HCT116 (cell line): ENCODE results near the gene XPOT. TPM values are rescaled to one million over a fixed set of nuclear protein-coding genes. Genes with fewer than 3 reads are reported as not detected.

Experiments
- ATAC-seq: fragments of 200-7000 bp; cut with Tn5 transposase; 2 replicates; pipeline ENCODE4 v1.9.1; 2020; ENCODE audit warnings: mild to moderate bottlenecking, moderate library complexity
- BruUV-seq: library from RNA; stranded (reverse); fragments of 400-500 nt; replicated peaks from 2 replicates; lab custom pipeline; 2021; lab: Mats Ljungman, UMichigan
- CTCF ChIA-PET: fragments of 300-600 bp; sonication (Branson Sonifier 250); formaldehyde crosslinking; loops from one replicate; lab custom pipeline; 2021; ENCODE audit warnings: antibody characterized with exemption; lab: Charles Lee
- POLR2A ChIA-PET: fragments of 300-600, 350-600 bp; sonication (Branson Sonifier 250); formaldehyde crosslinking; loops from one replicate; lab custom pipeline; 2021; ENCODE audit warnings: antibody characterized with exemption; lab: Charles Lee
- RAD21 ChIA-PET, 2 experiments: fragments of 300-600 bp; sonication (Branson Sonifier 250); formaldehyde crosslinking; loops; one replicate each; lab custom pipeline; 2023; ENCODE audit warnings: low total read pairs in 2 of 2; ENCODE audit not compliant: uncharacterized antibody in 2 of 2, unreplicated experiment in 2 of 2, low non-redundant PET in 1 of 2; lab: Charles Lee
- DNase-seq: peaks from one replicate; pipeline ENCODE4 v3.0.0-alpha.2; 2010; ENCODE audit warnings: low read depth, low spot score
- H2AFZ ChIP-seq: fragments of 200-600 bp; shearing (Covaris generic), sonication (generic); 2 replicates; pipeline ENCODE4 v1.6.1; 2017; ENCODE audit warnings: low read depth, mixed run types, mixed read lengths, antibody characterized with exemption, low read length; ENCODE audit not compliant: poor library complexity, severe bottlenecking
- H3K27ac ChIP-seq: 2 replicates; pipeline ENCODE4 v1.5.1; 2012; ENCODE audit warnings: low read depth, low read length
- H3K27me3 ChIP-seq: fragments of 200-600 bp; sonication (generic); 2 replicates; pipeline ENCODE4 v1.6.1; 2016; ENCODE audit warnings: mixed run types, low read length, mixed read lengths; ENCODE audit not compliant: insufficient read depth
- H3K36me3 ChIP-seq, 2 experiments: fragments of 200-500 bp in 1 of 2; fragments of 200-600 bp in 1 of 2; sonication (Bioruptor generic) in 1 of 2; sonication (generic) in 1 of 2; 2 replicates each; pipeline versions ENCODE4 v1.5.1 to v1.6.1; 2014 to 2016; ENCODE audit warnings: low read length in 2 of 2, inconsistent platforms in 1 of 2, mixed read lengths in 1 of 2, mixed run types in 1 of 2; ENCODE audit not compliant: insufficient read depth in 2 of 2, control insufficient read depth in 1 of 2
- H3K4me1 ChIP-seq, 2 experiments: fragments of 200-600 bp in 1 of 2; sonication (generic) in 1 of 2; 2 replicates each; pipeline versions ENCODE4 v1.5.1 to v1.6.1; 2012 to 2017; ENCODE audit warnings: low read length in 2 of 2, inconsistent platforms in 1 of 2, mild to moderate bottlenecking in 1 of 2, mixed read lengths in 1 of 2, mixed run types in 1 of 2, moderate library complexity in 1 of 2; ENCODE audit not compliant: insufficient read depth in 2 of 2, control insufficient read depth in 1 of 2
- H3K4me2 ChIP-seq: fragments of 200-600 bp; sonication (generic); 2 replicates; pipeline ENCODE4 v1.6.1; 2017; ENCODE audit warnings: mixed run types, low read length, mixed read lengths
- H3K4me3 ChIP-seq, 2 experiments: fragments of 200-600 bp in 1 of 2; sonication (generic) in 1 of 2; replicated peaks in 1 of 2; 2 replicates each; pipeline ENCODE4 v1.5.1; 2011 to 2016; ENCODE audit warnings: low read length in 2 of 2, control low read depth in 1 of 2, low read depth in 1 of 2, mild to moderate bottlenecking in 1 of 2, mixed read lengths in 1 of 2, mixed run types in 1 of 2
- H3K79me2 ChIP-seq: fragments of 200-600 bp; sonication (generic); 2 replicates; pipeline ENCODE4 v1.6.1; 2017; ENCODE audit warnings: mild to moderate bottlenecking, mixed run types, low read length, moderate library complexity, mixed read lengths; ENCODE audit not compliant: insufficient read depth
- H3K9ac ChIP-seq: fragments of 200-600 bp; sonication (generic); 2 replicates; pipeline ENCODE4 v1.6.1; 2016; ENCODE audit warnings: low read length, mixed read lengths
- H3K9me2 ChIP-seq: fragments of 200-600 bp; sonication (generic), shearing (Covaris generic); 2 replicates; pipeline ENCODE4 v1.6.1; 2017; ENCODE audit warnings: mixed run types, mild to moderate bottlenecking, moderate library complexity; ENCODE audit not compliant: insufficient read depth
- H3K9me3 ChIP-seq, 2 experiments: fragments of 200-500 bp in 1 of 2; fragments of 200-600 bp in 1 of 2; sonication (Bioruptor generic) in 1 of 2; sonication (generic) in 1 of 2; 2 replicates each; pipeline ENCODE4 v1.6.1; 2014 to 2017; ENCODE audit warnings: low read length in 2 of 2, mixed read lengths in 2 of 2, inconsistent platforms in 1 of 2, low read depth in 1 of 2, mild to moderate bottlenecking in 1 of 2, mixed run types in 1 of 2, moderate library complexity in 1 of 2; ENCODE audit not compliant: control insufficient read depth in 1 of 2, insufficient read depth in 1 of 2
- H4K20me1 ChIP-seq: fragments of 200-600 bp; sonication (generic), shearing (Covaris generic); 2 replicates; pipeline ENCODE4 v1.6.1; 2017; ENCODE audit warnings: mixed run types, mild to moderate bottlenecking, moderate library complexity; ENCODE audit not compliant: insufficient read depth
- EGR1 ChIP-seq: IDR thresholded peaks from 2 replicates; pipeline ENCODE4 v1.6.1; 2012; ENCODE audit warnings: low read depth
- ELF1 ChIP-seq: IDR thresholded peaks from 2 replicates; pipeline ENCODE4 v1.6.1; 2012; ENCODE audit warnings: low read depth, borderline replicate concordance
- EZH2 ChIP-seq: fragments of 200-600 bp; sonication (generic); IDR thresholded peaks from 2 replicates; pipeline ENCODE4 v1.6.1; 2017; ENCODE audit warnings: antibody characterized with exemption, mixed run types
- JUND ChIP-seq: IDR thresholded peaks from 2 replicates; pipeline ENCODE4 v1.6.1; 2012
- POLR2AphosphoS5 ChIP-seq: IDR thresholded peaks from 2 replicates; pipeline ENCODE4 v1.6.1; 2011; ENCODE audit warnings: mild to moderate bottlenecking, low read depth, low read length, moderate library complexity
- RAD21 ChIP-seq: IDR thresholded peaks from 2 replicates; pipeline ENCODE4 v1.6.1; 2012; ENCODE audit warnings: low read depth, mild to moderate bottlenecking
- SIN3A ChIP-seq: IDR thresholded peaks from 2 replicates; pipeline ENCODE4 v1.6.1; 2012; ENCODE audit warnings: low read depth
- SP1 ChIP-seq: IDR thresholded peaks from 2 replicates; pipeline ENCODE4 v1.6.1; 2012; ENCODE audit warnings: low read depth
- SRF ChIP-seq: IDR thresholded peaks from 2 replicates; pipeline ENCODE4 v1.6.1; 2012; ENCODE audit warnings: low read depth
- TCF7L2 ChIP-seq: IDR thresholded peaks from 2 replicates; pipeline ENCODE4 v1.7.0; 2011; ENCODE audit warnings: borderline replicate concordance, inconsistent platforms; ENCODE audit not compliant: insufficient read depth, insufficient read length; ENCODE audit errors: extremely low read depth
- YY1 ChIP-seq: IDR thresholded peaks from 2 replicates; pipeline ENCODE4 v1.6.1; 2011; ENCODE audit warnings: low read length, low read depth, moderate library complexity, mild to moderate bottlenecking; ENCODE audit not compliant: insufficient replicate concordance; ENCODE audit errors: extremely low read depth
- ZFX ChIP-seq: fragments of 450-650 bp; IDR thresholded peaks from 2 replicates; pipeline ENCODE4 v1.6.1; 2017
- ZNF274 ChIP-seq: fragments of 200-500 bp; sonication (Bioruptor generic); IDR thresholded peaks from 2 replicates; pipeline ENCODE4 v1.6.1; 2014; ENCODE audit warnings: mild to moderate bottlenecking, low read depth, low read length, inconsistent platforms
- intact Hi-C: fragments of 100-400 bp; cut with micrococcal nuclease; formaldehyde crosslinking; loops from 2 replicates; pipeline ENCODE4 v1.10.0; 2022
- total RNA-seq: library from RNA; stranded (reverse); gene quantifications from one replicate; pipeline ENCODE4 v1.2.1, GENCODE V29; 2021; ENCODE audit not compliant: unreplicated experiment
- TF ChIP-seq, protein P1 (sequence below): IDR thresholded peaks from 2 replicates; pipeline ENCODE4 v1.6.1; 2012
- TF ChIP-seq, protein P2 (sequence below): IDR thresholded peaks from 2 replicates; pipeline ENCODE4 v1.6.1; 2011; ENCODE audit warnings: mild to moderate bottlenecking, low read length, moderate library complexity; ENCODE audit not compliant: insufficient replicate concordance; ENCODE audit errors: extremely low read depth
- TF ChIP-seq, protein P3 (sequence below): IDR thresholded peaks from 2 replicates; pipeline ENCODE4 v1.6.1; 2012

The XPOT gene
- total RNA-seq, 1 experiment from 2014 or later: 120 TPM

DNA sequence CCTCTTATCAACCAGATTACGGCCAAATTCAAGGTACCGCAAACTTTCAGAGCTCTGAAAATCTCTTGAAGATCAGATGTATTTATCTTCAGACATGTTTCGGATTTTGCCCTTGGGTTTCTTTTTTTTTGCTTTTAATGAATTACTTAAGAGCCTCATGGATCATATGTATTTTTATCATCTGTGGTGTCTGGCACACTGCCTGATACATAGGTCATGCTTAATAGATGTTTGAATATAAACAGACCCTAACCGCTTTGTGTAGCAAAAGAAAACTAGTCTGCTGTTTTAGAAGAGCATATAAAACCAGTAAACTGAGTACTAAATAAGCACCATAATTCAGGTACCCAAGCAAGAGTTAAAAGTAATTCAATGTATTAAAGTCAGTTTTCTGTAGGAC lies 27.6 kb downstream of the XPOT start:
- DNase-seq: no peak
- Histone ChIP-seq H3K9ac (no peak overlapping the region), H3K9me2 (no peaks in the 10 kb centered on the region), H3K4me2 (no peak overlapping the region), H3K27me3 (no peaks in the 10 kb centered on the region), H2AFZ (no peak overlapping the region)
- RAD21 ChIA-PET: no interaction called here
- CTCF ChIA-PET: no interaction called here
- TF ChIP-seq YY1 (no peak), ZFX (no peak), SRF (no peak), TCF7L2 (no peak), EZH2 (no peak), SIN3A (no peak), RAD21 (no peak), POLR2AphosphoS5 (no peak), ELF1 (no peak)
- TF ChIP-seq, protein P1, sequence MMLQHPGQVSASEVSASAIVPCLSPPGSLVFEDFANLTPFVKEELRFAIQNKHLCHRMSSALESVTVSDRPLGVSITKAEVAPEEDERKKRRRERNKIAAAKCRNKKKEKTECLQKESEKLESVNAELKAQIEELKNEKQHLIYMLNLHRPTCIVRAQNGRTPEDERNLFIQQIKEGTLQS: no peak
- TF ChIP-seq, all 23 proteins: peak for 0
- Histone ChIP-seq H3K27ac (no peak overlapping the region), H3K9me3 (no peaks in the 10 kb centered on the region), H3K79me2 (peaks cover 33% of the 10 kb centered on the region; the same call in 1 of the 2 replicates), H3K36me3 (peaks cover 65 to 68% of the 10 kb centered on the region in 2 experiments), H3K4me1 (peaks cover 0 to 8% of the 10 kb centered on the region in 2 experiments; a peak in 1 of 4 replicates), H4K20me1 (no peaks in the 10 kb centered on the region), H3K4me3 (no peak overlapping the region)
- BruUV-seq: no TSS peak
- intact Hi-C loops: loop anchor here (5.0 kb wide), 1 partner anchor 266 kb away; no protein-coding TSS in a partner anchor
- POLR2A ChIA-PET: no interaction called here
- ATAC-seq: no peak

DNA sequence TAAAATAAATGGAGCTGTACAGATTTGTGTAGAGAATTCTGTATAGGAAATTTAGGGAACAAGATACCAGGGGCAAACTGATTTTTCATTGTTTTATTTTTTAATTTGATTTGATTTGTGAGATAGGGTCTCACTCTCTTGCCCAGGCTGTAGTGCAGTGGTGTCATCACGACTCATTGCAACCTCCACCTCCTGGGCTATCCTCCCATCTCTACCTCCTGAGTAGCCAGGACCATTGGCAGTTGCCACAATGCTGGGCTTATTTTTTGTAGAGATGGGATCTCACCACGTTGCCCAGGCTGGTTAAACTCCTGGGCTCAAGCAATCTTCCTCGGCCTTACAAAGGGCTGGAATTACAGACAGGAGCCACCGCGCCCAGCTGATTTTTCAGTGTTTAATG lies 29.7 kb downstream of the XPOT start:
- RAD21 ChIA-PET: no interaction called here
- H3K9me2 ChIP-seq: no peaks in the 10 kb centered on the region
- H3K9ac ChIP-seq: no peak overlapping the region
- no TSS peak for BruUV-seq
- ATAC-seq: no peak
- POLR2A ChIA-PET: interaction anchor here (0.7 kb wide), 1 partner anchor 242 kb away, joined by 4 read pairs; no protein-coding TSS in a partner anchor
- intact Hi-C loops: loop anchor here (5.0 kb wide), 1 partner anchor 263 kb away; no protein-coding TSS in a partner anchor
- no peaks in the 10 kb centered on the region for H3K9me3 ChIP-seq
- H2AFZ ChIP-seq: no peak overlapping the region
- no peaks in the 10 kb centered on the region for H4K20me1 ChIP-seq
- H3K36me3 ChIP-seq: peaks cover 60 to 63% of the 10 kb centered on the region in 2 experiments
- no peak overlapping the region for H3K4me2 ChIP-seq
- H3K27me3 ChIP-seq: no peaks in the 10 kb centered on the region
- H3K4me1 ChIP-seq: peaks cover 0 to 8% of the 10 kb centered on the region in 2 experiments; a peak in 1 of 4 replicates
- peaks cover 24% of the 10 kb centered on the region; the same call in 1 of the 2 replicates for H3K79me2 ChIP-seq
- CTCF ChIA-PET: no interaction called here
- H3K4me3 ChIP-seq: no peak overlapping the region
- H3K27ac ChIP-seq: no peak overlapping the region
- DNase-seq: no peak
- TF ChIP-seq ELF1: no peak
- TF ChIP-seq, protein P2, sequence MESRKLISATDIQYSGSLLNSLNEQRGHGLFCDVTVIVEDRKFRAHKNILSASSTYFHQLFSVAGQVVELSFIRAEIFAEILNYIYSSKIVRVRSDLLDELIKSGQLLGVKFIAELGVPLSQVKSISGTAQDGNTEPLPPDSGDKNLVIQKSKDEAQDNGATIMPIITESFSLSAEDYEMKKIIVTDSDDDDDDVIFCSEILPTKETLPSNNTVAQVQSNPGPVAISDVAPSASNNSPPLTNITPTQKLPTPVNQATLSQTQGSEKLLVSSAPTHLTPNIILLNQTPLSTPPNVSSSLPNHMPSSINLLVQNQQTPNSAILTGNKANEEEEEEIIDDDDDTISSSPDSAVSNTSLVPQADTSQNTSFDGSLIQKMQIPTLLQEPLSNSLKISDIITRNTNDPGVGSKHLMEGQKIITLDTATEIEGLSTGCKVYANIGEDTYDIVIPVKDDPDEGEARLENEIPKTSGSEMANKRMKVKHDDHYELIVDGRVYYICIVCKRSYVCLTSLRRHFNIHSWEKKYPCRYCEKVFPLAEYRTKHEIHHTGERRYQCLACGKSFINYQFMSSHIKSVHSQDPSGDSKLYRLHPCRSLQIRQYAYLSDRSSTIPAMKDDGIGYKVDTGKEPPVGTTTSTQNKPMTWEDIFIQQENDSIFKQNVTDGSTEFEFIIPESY: no peak
- TF ChIP-seq ZNF274: no peak
- TF ChIP-seq POLR2AphosphoS5: no peak
- no peak for TF ChIP-seq ZFX
- no peak for TF ChIP-seq SRF
- TF ChIP-seq EGR1: no peak
- TF ChIP-seq SP1: no peak
- TF ChIP-seq, protein P3, sequence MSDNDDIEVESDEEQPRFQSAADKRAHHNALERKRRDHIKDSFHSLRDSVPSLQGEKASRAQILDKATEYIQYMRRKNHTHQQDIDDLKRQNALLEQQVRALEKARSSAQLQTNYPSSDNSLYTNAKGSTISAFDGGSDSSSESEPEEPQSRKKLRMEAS: no peak
- no peak for TF ChIP-seq EZH2
- no peak for TF ChIP-seq JUND
- no peak for TF ChIP-seq YY1
